Measurements from ENCODE around the gene FNIP1. TPM values are rescaled to one million over a fixed set of nuclear protein-coding genes. Genes with fewer than 3 reads are reported as not detected.

Gene FNIP1
- total and polyA plus RNA-seq, 9 of the 15 experiments (the other 6 are each of a cell fraction or from before 2014, with no cell fraction given), result 5.0 to 32.8 (median 18.4) TPM

GRCh38 chr5:131796793-131797693, at the start of gene FNIP1 (continued):
- TF ChIP-seq, protein P1, sequence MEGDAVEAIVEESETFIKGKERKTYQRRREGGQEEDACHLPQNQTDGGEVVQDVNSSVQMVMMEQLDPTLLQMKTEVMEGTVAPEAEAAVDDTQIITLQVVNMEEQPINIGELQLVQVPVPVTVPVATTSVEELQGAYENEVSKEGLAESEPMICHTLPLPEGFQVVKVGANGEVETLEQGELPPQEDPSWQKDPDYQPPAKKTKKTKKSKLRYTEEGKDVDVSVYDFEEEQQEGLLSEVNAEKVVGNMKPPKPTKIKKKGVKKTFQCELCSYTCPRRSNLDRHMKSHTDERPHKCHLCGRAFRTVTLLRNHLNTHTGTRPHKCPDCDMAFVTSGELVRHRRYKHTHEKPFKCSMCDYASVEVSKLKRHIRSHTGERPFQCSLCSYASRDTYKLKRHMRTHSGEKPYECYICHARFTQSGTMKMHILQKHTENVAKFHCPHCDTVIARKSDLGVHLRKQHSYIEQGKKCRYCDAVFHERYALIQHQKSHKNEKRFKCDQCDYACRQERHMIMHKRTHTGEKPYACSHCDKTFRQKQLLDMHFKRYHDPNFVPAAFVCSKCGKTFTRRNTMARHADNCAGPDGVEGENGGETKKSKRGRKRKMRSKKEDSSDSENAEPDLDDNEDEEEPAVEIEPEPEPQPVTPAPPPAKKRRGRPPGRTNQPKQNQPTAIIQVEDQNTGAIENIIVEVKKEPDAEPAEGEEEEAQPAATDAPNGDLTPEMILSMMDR (IDR thresholded peaks at IDR 0.05 in 2 of 3, conservative IDR thresholded peaks at IDR 0.05 in 1 of 3; ENCODE audit: insufficient read depth in 2 of 3, low read depth in 1 of 3, low read length in 3 of 3), result peak in 2 of 3 experiments; percentile 20 to 26; a peak in 1 of 6 replicates
- TF ChIP-seq ZFP30 (CRISPR knock-in tag; IDR thresholded peaks at IDR 0.05; ENCODE audit: borderline replicate concordance) (no peak), DLX4 (CRISPR knock-in tag; IDR thresholded peaks at IDR 0.05) (no peak), LEF1 (IDR thresholded peaks at IDR 0.05) (peak; percentile 25; the same call in 1 of the 2 replicates), ZNF175 (CRISPR knock-in tag; IDR thresholded peaks at IDR 0.05; ENCODE audit: low read depth) (0 out of 2 replicates have a peak, but pooled peaks have one; percentile 35), NEUROD1 (IDR thresholded peaks at IDR 0.05; ENCODE audit: borderline replicate concordance, low read depth, low read length, partially characterized antibody) (peak; percentile 69), LCOR (CRISPR knock-in tag; IDR thresholded peaks at IDR 0.05) (peak; percentile 62; the same call in 1 of the 2 replicates), TFE3 (CRISPR knock-in tag; IDR thresholded peaks at IDR 0.05) (peak; percentile 94), ARID3A (IDR thresholded peaks at IDR 0.05; ENCODE audit: borderline replicate concordance, low read depth, low read length) (no peak), SP1 (CRISPR knock-in tag; IDR thresholded peaks at IDR 0.05) (peak; percentile 99)
- TF ChIP-seq, protein P2, sequence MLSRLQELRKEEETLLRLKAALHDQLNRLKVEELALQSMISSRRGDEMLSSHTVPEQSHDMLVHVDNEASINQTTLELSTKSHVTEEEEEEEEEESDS (CRISPR knock-in tag; IDR thresholded peaks at IDR 0.05), result no peak
- TF ChIP-seq, protein P3, sequence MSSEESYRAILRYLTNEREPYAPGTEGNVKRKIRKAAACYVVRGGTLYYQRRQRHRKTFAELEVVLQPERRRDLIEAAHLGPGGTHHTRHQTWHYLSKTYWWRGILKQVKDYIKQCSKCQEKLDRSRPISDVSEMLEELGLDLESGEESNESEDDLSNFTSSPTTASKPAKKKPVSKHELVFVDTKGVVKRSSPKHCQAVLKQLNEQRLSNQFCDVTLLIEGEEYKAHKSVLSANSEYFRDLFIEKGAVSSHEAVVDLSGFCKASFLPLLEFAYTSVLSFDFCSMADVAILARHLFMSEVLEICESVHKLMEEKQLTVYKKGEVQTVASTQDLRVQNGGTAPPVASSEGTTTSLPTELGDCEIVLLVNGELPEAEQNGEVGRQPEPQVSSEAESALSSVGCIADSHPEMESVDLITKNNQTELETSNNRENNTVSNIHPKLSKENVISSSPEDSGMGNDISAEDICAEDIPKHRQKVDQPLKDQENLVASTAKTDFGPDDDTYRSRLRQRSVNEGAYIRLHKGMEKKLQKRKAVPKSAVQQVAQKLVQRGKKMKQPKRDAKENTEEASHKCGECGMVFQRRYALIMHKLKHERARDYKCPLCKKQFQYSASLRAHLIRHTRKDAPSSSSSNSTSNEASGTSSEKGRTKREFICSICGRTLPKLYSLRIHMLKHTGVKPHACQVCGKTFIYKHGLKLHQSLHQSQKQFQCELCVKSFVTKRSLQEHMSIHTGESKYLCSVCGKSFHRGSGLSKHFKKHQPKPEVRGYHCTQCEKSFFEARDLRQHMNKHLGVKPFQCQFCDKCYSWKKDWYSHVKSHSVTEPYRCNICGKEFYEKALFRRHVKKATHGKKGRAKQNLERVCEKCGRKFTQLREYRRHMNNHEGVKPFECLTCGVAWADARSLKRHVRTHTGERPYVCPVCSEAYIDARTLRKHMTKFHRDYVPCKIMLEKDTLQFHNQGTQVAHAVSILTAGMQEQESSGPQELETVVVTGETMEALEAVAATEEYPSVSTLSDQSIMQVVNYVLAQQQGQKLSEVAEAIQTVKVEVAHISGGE (CRISPR knock-in tag; IDR thresholded peaks at IDR 0.05), result peak in 2 of 3 experiments; percentile 22 to 62; a peak in 1 of 6 replicates

All from K562 (cell line).